ENCODE results near the gene TMPRSS3.

Gene TMPRSS3

DNA sequence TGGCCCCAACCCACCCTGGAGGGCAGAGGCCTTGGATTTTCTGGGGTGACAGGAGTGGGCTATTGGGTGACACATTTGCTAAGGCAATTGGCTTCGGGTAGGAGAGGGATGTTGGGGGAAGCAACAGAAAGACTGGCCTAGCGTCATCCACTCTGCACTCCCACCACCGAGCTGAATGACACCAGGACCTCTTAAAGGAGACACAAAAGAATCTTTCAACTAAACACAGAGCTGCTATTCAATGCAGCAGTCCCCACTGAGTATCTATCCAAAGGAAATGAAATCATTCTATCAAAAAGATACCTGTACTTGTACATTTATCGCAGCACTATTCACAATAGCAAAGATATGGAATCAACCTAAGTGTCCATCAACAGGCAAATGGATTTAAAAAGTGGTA, 51.2 kb downstream of the TMPRSS3 start:
- no peak for TF ChIP-seq CTCF (conservative IDR thresholded peaks at IDR 0.05)
- TF ChIP-seq ZFX (IDR thresholded peaks at IDR 0.05), result no peak

GRCh38 chr21:42343963-42344510, 51.8 kb downstream of the TMPRSS3 start:
- H3K27ac ChIP-seq, result no peak overlapping the region
- TF ChIP-seq CTCF (conservative IDR thresholded peaks at IDR 0.05), result no peak
- TF ChIP-seq ZFX (IDR thresholded peaks at IDR 0.05), result no peak

More for the DNA sequence above, 51.2 kb downstream of the TMPRSS3 start:
- H3K27ac ChIP-seq, result no peak overlapping the region

- TF ChIP-seq ZFX (IDR thresholded peaks at IDR 0.05) (no peak), CTCF (conservative IDR thresholded peaks at IDR 0.05) (no peak)
- no peak overlapping the region for H3K27ac ChIP-seq
These were observed 52.3 kb downstream of the TMPRSS3 start for GRCh38 chr21:42343556-42343955.

- no peak for TF ChIP-seq ZFX (IDR thresholded peaks at IDR 0.05)
- TF ChIP-seq CTCF (conservative IDR thresholded peaks at IDR 0.05), result no peak
- H3K27ac ChIP-seq, result no peak overlapping the region
These were observed 52.8 kb downstream of the TMPRSS3 start for GRCh38 chr21:42343101-42343500.

DNA sequence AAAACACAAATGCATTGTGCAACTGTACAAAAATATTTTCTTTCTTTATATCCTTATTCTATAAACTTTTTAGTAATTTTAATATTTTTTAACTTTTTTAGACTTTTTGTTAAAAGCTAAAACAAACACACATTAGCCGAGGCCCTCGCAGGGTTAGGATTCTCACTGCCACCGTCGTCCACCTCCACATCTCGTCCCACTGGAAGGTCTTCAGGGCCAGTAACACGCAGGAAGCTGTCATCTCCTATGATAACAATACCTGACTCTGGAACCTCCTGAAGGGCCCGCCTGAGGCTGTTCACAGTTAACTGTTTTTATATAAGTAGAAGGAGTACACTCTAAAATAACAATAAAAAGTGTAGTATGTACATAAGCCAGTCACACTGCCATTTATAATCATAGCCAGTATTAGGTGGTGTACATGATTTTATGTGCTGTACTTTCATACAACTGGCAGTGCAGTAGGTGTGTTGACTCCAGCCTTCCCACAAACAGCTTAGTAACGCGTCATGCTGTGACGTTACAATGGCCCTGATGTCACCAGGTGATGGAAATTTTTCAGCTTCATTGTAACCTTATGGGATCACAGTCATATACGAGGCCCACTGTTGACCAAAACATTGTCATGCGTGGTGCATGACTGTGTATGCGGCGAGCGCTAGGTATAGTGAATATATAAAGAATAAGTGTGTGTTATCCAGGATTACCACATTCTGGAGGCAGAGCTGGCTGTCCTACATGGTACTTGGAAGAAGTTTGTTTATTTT, 53.9 kb downstream of the TMPRSS3 start:
- no peak overlapping the region for H3K27ac ChIP-seq

DNA sequence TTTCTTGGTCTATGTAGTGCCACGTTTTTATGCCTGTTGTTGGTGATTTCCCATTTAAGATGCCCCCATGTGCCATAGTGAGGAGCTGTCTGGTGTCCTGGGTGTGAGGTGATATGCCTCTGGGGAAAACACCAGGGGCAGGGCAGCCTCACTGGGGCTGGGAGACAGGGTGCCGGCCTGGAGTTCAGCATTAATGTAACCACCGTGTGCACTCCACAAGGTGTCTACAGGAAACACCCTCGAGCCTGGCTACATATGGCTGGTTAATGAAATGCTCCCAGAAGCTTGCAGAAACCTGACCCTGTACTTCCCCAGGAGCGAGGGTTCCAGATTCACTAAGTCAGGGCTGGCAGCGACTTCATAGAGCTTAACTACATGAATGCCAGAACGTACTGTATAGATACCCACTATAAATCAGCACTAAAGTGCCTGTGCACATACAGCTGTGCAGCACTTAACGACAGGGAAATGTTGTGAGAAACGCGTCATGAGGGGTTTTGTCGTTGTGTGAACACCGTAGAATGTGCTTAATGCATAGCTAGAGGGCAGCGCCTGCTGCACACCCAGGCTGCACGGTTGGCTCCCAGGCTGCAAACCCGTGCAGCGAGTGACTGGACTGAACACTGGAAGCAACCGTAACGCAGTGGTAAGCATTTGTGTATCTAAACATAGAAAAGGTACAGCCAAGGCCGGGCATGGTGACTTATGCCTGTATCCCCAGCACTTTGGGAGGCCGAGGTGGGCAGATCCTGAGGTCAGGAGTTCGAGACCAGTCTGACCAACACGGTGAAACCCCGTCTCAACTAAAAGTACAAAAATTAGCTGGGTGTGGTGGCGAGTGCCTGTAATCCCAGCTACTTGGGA, 55.4 kb downstream of the TMPRSS3 start:
- H3K27ac ChIP-seq, result no peak overlapping the region
- TF ChIP-seq ZFX (IDR thresholded peaks at IDR 0.05) (no peak), CTCF (conservative IDR thresholded peaks at IDR 0.05) (no peak)

More for the DNA sequence above, 53.9 kb downstream of the TMPRSS3 start:
- TF ChIP-seq ZFX (IDR thresholded peaks at IDR 0.05) (no peak), CTCF (conservative IDR thresholded peaks at IDR 0.05) (no peak)
